SIG-M5 treated with dmso at 0.1 percent for 504 hours (cell line): ENCODE results near the gene RNASE11.
A peak's percentile ranks its signal among the peaks of the same experiment; 100 is the strongest.
"Not testable (repeated sequence)": the region's sequence is repeated elsewhere in the genome, so short reads cannot be mapped to it uniquely, and the experiment has no call there.

ENCODE experiments used
- DNase-seq: peaks from one replicate; lab custom pipeline; 2025; ENCODE audit not compliant: unreplicated experiment; lab: John Stamatoyannopoulos, UW

RNASE11 gene

DNA sequence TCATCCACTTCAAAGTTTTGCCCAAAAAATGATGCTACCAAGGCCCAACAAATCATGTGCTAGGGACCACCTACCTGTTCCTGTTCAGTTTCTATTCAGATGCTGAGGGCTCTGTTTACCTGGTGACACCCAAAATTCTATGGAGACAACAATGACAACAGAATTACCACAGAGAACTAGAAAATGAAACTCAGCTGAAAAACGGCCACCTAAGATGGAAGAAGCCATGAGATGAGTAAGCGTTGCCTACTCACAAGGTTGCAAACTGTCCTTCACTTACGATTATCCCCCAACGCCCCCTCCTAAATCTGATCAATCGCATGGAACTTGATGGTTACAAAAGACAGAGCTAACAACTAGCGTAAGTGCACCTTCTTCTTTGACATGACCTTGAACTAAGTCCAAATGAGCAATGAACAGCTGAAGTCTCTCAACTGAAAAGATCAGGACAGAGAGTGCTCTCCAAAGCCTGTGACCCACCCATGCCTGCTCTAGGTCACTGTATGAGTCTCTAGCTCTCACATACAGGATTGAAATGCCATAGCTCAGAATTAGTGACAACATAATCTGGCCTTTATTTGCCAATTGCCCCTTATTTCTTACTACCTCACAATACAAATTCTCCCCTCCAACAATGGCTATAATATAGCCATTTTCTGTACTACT lies at the start of gene RNASE11:
Gene RNASE11 (minus strand): TSS at position 513 of the 666 bp plus-strand sequence.
- DNase-seq, result no peak

DNA sequence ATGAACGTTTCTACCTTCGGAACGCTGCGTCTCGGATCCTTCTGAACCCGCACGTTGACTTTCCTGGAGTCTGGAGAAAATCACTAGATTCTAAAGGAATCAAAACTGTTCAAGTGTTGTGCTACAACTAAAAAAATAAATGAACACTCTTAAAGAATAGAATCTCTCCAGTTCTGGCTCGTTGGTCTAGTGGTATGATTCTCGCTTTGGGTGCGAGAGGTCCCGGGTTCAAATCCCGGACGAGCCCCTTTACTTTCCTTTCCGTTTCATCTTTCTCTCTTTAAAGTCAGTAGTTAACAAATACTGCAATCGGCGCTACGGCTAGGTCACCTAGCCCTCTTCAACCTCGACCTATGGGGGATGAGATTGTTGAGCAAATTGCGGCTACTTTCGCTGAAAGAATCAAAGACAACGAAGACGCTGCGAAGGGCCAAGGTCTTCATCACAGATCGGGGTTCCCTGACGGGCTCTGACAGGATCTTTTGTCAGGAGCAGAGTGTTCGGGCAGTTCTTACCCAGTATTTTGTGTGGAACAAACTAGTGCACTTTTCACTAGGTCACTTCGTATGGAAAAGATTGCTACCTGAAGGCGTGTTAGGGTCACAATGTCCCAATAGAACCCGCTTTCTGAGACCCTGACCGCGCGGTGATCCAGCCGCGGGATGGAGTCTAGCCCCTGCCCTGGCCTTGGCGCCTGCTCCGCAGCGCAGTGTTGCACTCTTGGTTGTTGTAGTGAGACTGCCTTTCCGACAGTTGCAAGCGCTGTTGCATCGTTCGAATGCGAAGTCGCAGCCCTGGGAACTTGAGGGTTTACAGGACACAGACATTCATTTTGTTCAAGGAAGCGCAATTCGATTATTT lies 45.3 kb upstream of the RNASE11 start:
- peak; percentile 83 for DNase-seq

DNA sequence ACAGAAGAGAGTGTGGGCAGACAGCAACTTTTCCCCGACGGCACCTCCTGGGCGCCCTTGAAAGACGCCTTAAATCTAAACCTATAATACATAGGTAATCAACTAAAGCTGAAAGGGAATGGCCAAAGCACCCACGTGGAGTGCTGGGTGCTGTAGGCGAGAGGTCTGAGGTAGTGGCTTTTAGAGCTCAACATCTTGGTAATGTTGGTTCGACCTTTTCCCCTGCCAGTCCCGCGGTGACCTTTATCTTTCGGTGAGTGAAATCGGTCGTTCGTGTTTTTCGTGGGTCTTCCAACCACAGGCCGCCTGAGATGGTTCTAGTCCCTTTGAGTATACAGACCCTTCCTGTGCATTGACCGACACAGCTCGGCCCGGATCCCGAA lies 44.6 kb upstream of the RNASE11 start:
- no peak for DNase-seq

DNA sequence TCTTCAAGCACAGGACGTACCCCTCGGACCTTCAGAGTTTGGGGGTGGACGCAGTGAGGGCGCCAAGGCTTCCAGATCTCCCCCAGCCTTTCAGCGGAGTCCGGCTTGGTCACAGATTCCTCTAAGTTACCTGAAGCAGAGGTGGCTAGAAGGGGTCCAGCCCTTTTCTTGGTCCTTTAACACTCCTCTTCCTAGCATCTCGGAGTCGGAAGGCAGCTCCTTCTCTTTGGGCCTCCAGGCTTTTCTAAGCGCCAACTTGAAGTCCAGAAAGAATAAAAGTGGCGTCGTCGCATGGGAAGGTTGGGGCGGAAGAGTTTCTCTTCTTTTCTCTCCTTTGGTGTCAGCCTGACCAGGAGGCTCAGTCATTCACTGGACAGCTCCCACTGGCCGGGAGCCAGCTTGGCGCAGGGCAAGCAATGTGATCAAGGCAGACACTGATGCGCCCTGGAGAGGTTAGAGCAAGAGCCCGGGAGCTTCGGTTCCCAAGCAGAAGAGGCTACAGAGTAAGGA lies 44.1 kb upstream of the RNASE11 start:
- DNase-seq, result no peak

DNA sequence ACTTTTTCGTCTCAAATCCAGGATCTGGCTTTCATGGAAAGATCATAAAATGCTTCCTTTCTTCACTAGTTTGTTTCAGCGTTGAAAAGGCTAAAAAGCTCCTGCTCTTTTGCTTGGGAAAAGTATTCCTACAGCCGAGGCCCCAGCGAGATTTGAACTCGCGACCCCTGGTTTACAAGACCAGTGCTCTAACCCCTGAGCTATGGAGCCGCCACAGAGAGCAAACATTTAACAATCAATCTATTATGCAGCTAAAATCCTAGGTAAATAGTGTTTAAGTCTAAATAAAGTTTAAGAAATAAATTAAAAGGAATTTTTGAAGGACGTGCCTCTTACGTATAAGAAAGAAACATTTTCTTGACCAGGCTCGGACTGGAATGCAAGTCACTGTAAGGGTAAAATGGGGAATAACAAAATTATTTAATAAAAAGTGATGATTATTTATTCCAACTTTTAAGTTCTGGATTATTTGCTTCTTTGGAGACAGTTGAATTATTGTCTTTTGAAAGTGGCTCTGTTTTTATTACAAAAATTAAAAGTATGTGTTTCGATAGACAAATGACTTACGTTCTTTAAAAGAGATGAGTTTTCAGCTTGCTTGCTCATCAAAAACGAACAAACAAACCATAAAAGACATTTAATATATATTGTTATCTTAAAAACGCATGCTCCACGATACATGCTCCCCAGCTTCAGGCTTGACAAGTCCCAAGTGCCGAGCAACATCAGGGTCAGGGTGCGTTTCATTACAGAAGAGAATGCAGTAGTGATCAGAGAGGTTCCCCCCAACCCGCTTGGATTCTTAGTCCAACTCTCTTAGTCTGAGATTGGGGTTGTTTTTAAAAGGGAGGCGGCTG lies 43.5 kb upstream of the RNASE11 start:
- peak; percentile 37 for DNase-seq

DNA sequence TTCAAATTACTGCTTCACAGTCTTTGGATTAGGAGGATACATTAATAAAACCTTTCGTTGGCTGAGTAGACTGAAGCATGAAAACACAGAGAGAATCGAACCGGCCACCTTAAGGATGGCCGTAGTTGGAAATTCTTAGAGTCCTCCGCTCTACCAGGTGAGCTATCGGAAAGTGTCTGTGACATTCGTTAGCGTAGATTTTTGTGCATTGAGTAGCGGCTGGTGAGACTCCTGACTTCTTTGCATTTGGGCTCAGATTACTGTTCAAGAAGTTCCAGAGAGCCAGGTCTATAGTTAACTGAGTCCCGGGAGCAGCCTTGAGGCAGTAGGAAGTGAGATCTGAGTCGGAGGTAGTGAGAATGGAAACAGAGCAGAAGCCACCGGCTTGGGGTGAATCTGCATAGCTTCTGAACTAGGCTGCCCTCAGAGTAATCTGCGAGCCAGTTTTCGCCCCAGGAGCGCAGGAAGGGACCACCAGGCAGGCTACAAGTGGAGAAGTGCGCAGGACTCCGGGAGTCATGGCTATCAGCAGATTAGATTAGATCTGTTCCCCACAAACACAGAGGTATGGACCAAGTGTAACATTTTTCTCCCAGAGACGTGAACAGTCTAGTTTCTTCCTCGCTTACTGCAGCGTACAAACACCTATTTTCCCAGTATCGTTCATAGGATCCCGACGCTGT lies 42.7 kb upstream of the RNASE11 start:
- peak; percentile 53 for DNase-seq

DNA sequence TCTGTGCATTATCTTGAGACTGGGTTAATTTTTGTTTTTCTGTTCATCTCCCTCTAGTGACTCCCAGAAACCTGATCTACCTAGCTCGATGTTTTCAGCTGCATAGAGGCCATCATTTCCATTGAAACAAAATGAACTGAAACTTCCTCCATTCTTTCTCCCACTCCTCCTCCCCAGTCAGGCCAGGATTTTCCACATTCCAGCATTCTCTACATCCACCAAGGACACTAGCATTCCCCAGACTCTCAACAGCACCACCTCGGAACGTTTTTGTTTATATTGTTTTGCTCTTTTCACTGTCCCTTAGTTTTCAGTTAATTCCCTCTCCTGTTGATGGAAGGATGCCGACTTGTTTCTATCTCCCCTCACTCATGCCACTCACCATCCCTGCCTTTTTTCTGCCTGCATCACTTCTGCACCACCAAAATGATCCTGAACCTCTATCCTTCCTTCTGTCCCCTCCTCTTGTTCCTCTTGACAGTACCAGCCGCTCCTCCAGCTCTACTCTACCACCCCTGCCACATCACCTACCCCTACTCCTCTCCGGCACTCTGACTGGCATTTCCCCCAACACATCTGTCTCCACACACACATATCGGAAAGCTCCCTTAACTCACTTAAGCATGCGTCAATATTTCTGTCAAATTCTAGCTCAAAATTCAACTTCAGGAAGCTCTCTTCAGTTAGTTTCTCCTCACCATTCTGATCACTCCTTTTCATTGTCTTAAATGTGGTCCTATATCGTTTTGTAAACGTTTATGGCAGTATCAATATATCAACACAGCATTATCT lies 40.5 kb upstream of the RNASE11 start:
- DNase-seq, result no peak

- no peak for DNase-seq
Observed at GRCh38 chr14:20627346-20628027, 39.7 kb upstream of the RNASE11 start.

DNA sequence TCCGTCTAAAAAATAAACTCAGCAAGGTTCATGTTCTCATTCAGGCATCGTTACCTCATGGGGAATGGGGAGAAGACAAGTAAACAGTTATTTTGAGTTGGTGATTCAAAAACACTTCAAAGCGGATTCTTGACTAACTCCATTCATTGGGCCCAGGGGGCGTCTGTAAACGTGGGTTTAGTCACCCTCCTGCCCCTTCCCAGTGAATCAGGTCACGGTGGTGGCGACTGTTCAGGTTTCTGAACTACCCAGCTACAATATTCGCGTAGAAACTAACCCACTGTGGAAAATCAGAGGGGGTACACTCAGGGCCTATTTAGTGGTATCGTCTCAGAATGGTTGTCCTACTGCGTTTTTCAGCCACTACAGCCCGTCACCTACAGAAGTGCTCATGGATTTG lies 38.5 kb upstream of the RNASE11 start:
- DNase-seq, result no peak

GRCh38 chr14:20624495-20625070 lies 36.8 kb upstream of the RNASE11 start:
- DNase-seq, result peak; percentile 87

DNA sequence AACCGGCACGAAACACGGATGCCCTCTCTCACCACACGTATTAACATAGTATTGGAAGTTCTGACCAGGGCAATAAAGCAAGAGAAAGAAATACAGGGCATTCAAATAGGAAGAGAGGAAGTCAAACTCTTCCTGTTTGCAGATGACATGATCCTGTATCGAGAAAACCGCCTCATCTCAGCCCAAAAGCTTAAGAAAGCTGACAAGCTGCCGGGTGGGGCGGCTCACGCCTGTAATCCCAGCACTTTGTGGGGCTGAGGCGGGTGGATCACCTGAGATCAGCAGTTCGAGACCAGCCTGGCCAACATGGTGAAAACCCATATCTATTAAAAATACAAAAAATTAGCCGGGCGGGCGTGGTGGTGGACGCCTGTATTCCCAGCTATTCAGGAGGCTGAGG lies 36.0 kb upstream of the RNASE11 start:
- no peak for DNase-seq

- DNase-seq, result no peak
Observed at GRCh38 chr14:20622816-20623291, 35.1 kb upstream of the RNASE11 start.

- DNase-seq, result no peak
Observed at GRCh38 chr14:20620798-20621478, 33.1 kb upstream of the RNASE11 start.

- DNase-seq, result not testable (repeated sequence)
Observed at GRCh38 chr14:20619688-20620087, 31.9 kb upstream of the RNASE11 start.

- DNase-seq, result no peak
Observed at GRCh38 chr14:20618271-20618749, 30.5 kb upstream of the RNASE11 start.

GRCh38 chr14:20617138-20618003 lies 29.6 kb upstream of the RNASE11 start:
- DNase-seq, result no peak

GRCh38 chr14:20615996-20616395 lies 28.2 kb upstream of the RNASE11 start:
- no peak for DNase-seq
